Measurements from ENCODE around the gene HAUS8.
"Not testable (repeated sequence)": the region's sequence is repeated elsewhere in the genome, so short reads cannot be mapped to it uniquely, and the experiment has no call there.

HAUS8 gene

GRCh38 chr19:17031741-17032140 is 43.5 kb downstream of the HAUS8 start:
- no peak for FAIRE-seq

- no peak for FAIRE-seq
Observed at GRCh38 chr19:17027535-17027975, 47.7 kb downstream of the HAUS8 start.

DNA sequence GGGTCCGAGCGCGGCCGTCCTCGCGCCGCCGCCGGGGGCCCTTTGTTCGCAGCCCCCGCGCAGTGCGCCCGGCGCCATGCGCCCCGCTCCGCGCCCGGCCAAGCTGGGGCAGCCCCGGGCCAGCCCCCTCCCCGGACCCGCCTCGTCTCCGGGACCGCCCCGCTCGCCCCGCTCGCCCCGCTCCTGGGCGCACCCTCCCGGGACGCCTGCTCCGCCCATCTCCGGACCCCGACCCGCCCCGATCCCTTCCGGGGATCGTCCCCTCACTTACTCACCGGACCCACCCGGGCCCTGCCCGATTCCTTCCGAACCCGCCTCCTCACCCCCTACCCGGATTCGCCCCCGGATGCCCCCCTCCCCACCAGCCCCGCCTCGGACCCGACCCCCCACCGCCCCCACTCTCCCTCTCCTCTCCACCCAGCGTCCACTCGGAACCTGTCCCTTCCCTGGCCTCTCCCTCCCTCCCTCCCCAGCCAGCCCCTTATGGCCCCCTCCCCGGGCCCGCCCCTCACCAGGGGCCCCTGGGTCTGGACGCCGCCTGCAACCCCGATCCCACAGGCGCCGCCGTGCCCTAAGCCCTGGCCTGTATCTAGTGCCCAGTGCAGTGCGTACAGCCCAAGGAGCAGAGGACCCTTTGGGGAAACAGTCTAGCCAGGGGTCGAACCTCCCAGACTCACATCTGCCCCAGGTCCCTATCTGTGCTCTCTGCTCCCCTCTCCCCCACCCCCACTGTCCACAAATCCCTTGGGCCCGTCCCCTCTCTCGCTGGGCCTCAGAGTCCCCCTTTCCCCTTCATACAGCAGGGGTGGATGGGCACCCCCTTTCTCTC is 48.3 kb downstream of the HAUS8 start, which contains the start of gene CPAMD8:
CPAMD8 (minus strand) TSS at position 105 of the 829 bp plus-strand sequence. CDS start 168 bp downstream, outside the sequence.
- FAIRE-seq = no peak

DNA sequence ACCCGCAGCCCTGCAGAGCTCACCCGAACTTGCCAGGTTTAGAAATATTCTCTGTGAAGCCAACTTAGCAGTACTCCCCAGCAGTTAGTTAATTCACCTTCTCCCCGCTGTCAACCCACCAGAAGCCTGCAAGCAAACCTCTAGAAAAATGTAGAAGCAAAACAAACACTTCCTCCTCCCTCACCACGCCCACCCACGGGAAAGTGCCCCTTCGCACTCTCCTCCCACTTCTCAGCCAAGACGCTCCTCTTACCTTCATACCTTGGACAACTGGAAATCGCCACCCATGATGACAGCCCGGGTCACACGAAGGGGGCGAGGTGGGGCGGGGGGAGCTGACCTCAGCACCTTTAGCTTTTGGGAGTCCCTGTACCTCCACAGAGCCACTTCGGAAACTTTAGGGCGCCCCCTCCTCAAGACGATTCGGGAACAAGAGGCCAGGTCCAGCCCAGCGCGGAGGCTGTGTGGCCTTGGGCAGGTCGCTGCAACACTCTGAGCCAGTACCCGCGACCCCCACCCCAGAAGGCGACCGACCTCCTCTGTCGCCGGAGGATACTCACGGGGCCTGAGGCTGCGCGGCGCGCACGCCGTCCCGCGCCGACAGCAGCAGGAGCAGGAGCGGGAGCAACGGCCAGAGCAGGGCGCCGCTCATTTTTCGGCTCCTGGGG is 49.1 kb downstream of the HAUS8 start:
- FAIRE-seq = no peak

GRCh38 chr19:17025361-17025760 is 49.9 kb downstream of the HAUS8 start:
- FAIRE-seq = no peak

DNA sequence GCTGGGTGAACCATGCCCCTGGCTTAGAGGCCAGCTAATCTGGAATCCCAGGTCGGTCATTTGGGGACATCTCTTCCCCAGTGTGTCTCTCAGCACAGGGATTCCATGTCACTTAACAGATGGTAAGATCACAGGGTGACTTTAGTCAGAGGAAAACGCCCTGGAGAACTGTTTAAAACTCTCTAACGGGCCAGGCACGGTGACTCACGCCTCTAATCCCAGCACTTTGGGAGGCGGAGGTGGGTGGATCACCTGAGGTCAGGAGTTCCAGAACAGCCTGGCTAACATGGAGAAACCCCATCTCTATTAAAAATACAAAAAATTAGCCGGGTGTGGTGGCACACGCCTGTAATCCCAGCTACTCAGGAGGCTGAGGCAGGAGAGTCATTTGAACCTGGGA is 50.3 kb downstream of the HAUS8 start:
- not testable (repeated sequence) for FAIRE-seq

DNA sequence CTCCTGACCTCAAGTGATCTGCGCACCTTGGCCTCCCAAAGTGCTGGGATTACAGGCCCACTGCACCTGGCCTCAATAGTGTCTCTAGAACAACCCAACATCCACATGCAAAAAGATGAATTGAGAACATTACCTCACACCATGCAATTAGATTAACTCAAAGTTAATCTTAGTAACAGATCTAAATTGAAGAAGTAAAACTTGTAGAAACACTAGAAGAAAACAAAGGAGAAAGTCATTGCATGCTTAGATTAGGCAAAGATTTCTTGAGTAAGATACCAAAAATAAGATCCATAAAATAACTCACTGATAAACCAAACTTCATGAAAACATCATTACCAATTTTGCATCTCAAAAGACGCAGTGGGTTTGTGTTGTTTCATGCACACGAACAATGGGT is 51.4 kb downstream of the HAUS8 start:
- FAIRE-seq = no peak

GRCh38 chr19:17022738-17023137 is 52.5 kb downstream of the HAUS8 start:
- no peak for FAIRE-seq

- no peak for FAIRE-seq
Observed at GRCh38 chr19:17021793-17022590, 53.3 kb downstream of the HAUS8 start.

DNA sequence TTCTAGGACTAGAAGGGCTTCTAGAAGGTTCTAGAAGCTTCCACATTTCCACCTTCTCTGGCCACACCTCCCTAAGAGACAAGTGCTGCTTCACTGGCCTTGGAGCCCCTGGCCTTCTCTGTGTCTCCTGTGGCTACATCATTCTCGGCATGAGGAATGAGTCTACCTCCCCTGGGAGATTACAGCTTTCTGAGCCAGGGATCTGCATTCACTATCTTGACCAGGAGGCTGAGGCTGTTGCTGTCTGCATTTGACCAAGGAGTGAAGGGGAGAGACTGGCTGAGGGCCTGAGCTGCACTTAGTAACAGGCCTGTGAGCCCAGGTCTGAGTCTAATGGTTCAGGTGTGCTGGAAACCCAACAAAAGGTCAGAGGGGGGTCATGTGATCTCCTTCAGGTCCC is 53.9 kb downstream of the HAUS8 start:
- no peak for FAIRE-seq

DNA sequence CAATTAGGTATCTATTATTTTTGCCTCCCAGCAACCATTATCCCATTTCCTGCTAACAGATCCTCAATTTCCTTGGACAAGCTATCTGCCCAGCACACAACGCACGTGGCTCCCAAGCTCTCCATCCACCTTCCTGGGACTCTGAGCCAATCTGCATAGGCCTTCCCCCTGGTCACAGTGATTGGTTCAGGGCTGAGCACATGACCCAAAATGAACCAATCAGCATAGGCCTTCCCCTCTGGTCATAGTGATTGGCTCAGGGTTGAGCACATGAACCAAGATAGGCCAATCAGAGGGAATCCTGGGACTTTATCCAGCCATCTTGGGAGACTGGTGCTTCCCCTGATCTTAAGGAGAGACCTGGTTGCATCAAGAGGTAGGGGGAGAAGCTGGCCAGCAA is 54.4 kb downstream of the HAUS8 start:
- no peak for FAIRE-seq

DNA sequence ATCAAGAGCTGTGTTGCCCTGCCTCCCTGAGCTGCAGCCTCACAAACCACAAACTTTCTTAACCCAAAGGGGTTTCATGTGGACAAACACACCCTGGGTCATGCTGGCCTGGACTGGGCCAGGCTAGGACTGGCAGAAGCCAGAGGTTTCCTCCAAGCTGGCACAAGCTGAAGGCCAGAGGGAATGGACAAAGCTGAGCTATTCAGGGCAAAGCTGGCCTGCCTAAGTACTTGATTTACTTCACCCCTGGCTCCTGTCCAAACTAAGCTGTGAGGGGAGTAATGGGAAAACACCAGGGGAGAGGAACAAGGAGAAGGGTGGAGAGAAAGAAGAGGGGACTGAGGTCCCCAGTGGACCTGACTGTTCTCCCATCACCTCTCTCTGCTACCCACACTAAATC is 54.9 kb downstream of the HAUS8 start:
- no peak for FAIRE-seq

GRCh38 chr19:17014212-17014861 is 60.9 kb downstream of the HAUS8 start:
- FAIRE-seq = not testable (repeated sequence)

- no peak for FAIRE-seq
Observed at GRCh38 chr19:17011485-17011884, 63.8 kb downstream of the HAUS8 start.

DNA sequence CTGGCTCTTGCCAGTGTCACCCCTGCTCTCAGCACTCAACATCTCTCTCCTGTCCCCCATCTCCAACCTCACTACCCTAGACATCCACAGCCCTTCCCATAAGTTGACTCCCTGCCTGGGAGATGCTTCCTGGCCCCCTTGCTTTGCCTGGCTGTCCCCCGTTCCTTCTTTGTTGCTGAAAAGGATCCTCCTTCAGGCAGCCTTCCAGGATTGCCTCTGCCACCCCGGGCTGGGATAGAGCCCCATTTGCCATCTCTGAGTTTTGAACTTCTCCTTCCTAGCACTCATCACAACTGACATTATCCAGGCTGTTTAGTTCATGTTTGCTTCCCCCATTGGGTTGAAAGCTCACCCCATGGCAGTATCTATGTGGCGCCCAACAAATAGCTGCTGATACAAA is 68.7 kb downstream of the HAUS8 start:
- no peak for FAIRE-seq

GRCh38 chr19:17005000-17005399 is 70.3 kb downstream of the HAUS8 start:
- FAIRE-seq = no peak

DNA sequence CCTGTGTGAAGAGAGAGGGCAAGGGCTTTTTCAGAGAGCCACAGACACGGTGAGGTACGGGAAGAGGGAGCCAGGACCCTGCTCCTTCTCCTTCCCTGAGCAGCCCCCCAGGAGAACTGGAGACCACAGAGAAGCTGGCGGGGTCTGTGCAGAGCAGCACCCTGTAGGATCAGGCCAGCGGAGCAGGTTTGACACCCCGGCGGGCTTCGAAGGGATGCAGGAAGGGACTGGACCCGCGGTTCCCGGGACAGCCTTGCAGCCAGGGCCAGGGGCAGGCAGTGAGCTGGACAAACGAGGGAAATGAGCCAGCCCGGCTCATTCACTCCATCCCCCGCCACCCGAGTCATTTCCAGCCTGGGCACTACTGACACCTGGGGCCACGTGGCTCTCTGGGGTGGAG is 70.9 kb downstream of the HAUS8 start:
- no peak for FAIRE-seq

DNA sequence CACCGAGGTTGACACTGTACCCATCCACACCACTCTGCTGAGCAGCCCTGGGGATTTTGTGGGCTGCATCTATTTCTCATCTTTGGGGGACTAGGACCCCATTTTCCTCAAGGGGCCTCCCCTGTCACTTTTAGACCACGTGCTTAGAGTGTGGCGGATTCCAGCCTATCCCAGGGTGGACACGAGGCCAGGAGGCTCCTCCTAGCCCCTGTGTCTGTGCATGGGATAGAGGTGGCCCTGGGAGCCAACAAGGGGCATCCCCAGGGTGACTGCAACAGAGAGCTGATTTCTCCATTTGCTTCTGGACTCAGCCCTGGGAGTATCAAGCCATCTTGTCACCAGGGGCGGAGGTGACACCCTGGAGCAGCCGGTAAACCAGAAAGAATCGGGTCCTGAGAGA is 72.8 kb downstream of the HAUS8 start:
- FAIRE-seq = no peak

GRCh38 chr19:17001603-17002183 is 73.6 kb downstream of the HAUS8 start:
- no peak for FAIRE-seq

All from endometrium (tissue), 2 donors.